ENCODE results near the gene EDNRA. TPM values are rescaled to one million over a fixed set of nuclear protein-coding genes. Genes with fewer than 3 reads are reported as not detected.
A peak's percentile ranks its signal among the peaks of the same experiment; 100 is the strongest.

Gene EDNRA
- total and polyA plus RNA-seq, 5 experiments from 2014 or later, result not detected

- POLR2A ChIA-PET, result no interaction called here
- H3K27me3 Mint-ChIP-seq, result peaks cover 14 to 38% (median 34%) of the 10 kb centered on the region in 5 donors
These were observed 746 bp downstream of the EDNRA start for GRCh38 chr4:147481577-147482109.

DNA sequence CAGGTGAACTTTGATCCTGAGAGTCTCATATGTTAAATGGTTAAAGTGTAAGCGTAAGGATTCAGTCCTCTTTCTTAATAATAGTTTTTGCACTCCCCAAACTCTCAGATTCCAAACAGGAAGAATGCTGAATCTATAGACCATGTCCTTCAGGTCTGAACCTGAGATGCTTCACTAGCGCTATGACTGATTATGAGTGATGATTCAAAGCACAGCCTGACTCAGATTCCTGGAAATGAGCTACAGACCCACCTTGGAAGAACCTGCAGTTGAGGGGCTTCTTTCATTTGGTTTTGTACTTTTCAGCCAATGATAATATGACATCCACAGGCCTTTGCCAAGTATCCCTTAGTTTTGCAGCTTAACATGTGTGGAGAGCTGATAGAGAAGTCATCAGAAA lies 1.4 kb downstream of the EDNRA start:
- peaks cover 0 to 8% (median 0%) of the 10 kb centered on the region in 3 donors for H3K36me3 Mint-ChIP-seq
- no peak for DNase-seq
- peaks cover 0 to 3% (median 0%) of the 10 kb centered on the region in 9 donors for H3K9me3 Mint-ChIP-seq
- no peak for ATAC-seq
- POLR2A ChIA-PET, result no interaction called here
- H3K4me1 Mint-ChIP-seq, result peaks cover 0 to 2% (median 0%) of the 10 kb centered on the region in 4 donors
- peaks cover 14 to 38% (median 34%) of the 10 kb centered on the region in 5 donors for H3K27me3 Mint-ChIP-seq
- H3K27ac Mint-ChIP-seq, result peak overlapping the region in 1 of 10 donors; percentile 54
- H3K4me3 Mint-ChIP-seq, result no peak overlapping the region

More at GRCh38 chr4:147481577-147482109, 746 bp downstream of the EDNRA start:
- DNase-seq (no peak), ATAC-seq (no peak)
- no peak overlapping the region for H3K27ac Mint-ChIP-seq
- peaks cover 0 to 8% (median 0%) of the 10 kb centered on the region in 3 donors for H3K36me3 Mint-ChIP-seq
- H3K4me1 Mint-ChIP-seq, result peaks cover 0 to 2% (median 0%) of the 10 kb centered on the region in 4 donors
- H3K4me3 Mint-ChIP-seq, result no peak overlapping the region
- peaks cover 0 to 3% (median 0%) of the 10 kb centered on the region in 9 donors for H3K9me3 Mint-ChIP-seq

GRCh38 chr4:147485167-147485566 lies 4.3 kb downstream of the EDNRA start:
- peaks cover 0 to 2% (median 0%) of the 10 kb centered on the region in 4 donors for H3K4me1 Mint-ChIP-seq
- no peak for DNase-seq
- no peak overlapping the region for H3K4me3 Mint-ChIP-seq
- POLR2A ChIA-PET, result no interaction called here
- H3K27me3 Mint-ChIP-seq, result peaks cover 8 to 26% (median 18%) of the 10 kb centered on the region in 5 donors
- no peaks in the 10 kb centered on the region for H3K9me3 Mint-ChIP-seq
- H3K36me3 Mint-ChIP-seq, result peaks cover 0 to 4% (median 0%) of the 10 kb centered on the region in 3 donors
- H3K27ac Mint-ChIP-seq, result no peak overlapping the region
- ATAC-seq, result no peak

DNA sequence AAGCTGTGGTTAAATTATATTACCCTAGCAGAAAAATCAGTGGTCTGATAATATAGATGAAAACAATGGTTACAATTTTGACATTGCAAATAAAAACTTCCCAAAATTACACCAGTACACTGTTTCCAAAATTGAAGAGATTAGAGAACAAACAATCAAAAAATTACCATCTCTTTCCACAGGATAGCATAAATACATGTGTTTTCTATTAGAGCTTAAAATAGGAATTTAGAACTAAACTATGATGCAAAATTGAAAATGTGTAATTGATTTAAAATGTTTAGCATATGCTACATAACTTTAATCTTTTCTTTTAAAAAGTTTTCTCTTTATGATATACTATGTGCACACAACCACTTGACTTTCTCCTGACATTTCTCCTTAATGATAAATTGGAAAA lies 6.7 kb downstream of the EDNRA start:
- POLR2A ChIA-PET, result no interaction called here
- Mint-ChIP-seq H3K9me3 (no peaks in the 10 kb centered on the region), H3K36me3 (no peaks in the 10 kb centered on the region), H3K4me1 (no peaks in the 10 kb centered on the region), H3K4me3 (no peak overlapping the region), H3K27ac (no peak overlapping the region), H3K27me3 (peaks cover 4 to 14% (median 6%) of the 10 kb centered on the region in 5 donors)
- DNase-seq (no peak), ATAC-seq (no peak)

DNA sequence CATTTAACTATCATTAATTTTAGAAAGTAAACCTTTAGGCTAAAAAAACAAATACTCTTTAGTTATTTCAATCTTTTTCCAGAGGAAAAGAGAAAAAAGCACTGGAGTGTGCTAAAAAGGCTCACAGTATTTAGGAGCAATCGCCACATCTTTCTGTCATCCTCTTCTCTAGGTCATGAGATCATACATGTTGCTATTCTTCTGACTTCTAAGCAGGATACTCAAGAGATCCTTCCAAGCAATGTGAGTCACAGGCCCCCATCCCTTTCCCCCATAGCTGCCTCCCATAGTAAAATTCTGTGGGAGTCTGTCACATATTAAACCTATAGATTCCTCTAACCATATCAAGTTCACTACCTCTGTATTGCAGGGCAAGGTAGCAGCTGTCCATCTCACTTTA lies 7.7 kb downstream of the EDNRA start:
- ATAC-seq, result no peak
- Mint-ChIP-seq H3K27me3 (peaks cover 4 to 9% (median 5%) of the 10 kb centered on the region in 5 donors), H3K9me3 (no peaks in the 10 kb centered on the region), H3K27ac (no peak overlapping the region), H3K4me3 (no peak overlapping the region), H3K36me3 (no peaks in the 10 kb centered on the region), H3K4me1 (no peaks in the 10 kb centered on the region)
- DNase-seq, result no peak
- POLR2A ChIA-PET, result no interaction called here

- H3K27ac Mint-ChIP-seq, result no peak overlapping the region
- peaks cover 0 to 10% (median 0%) of the 10 kb centered on the region in 9 donors for H3K9me3 Mint-ChIP-seq
- no peak for DNase-seq
- peaks cover 2 to 20% (median 7%) of the 10 kb centered on the region in 5 donors for H3K27me3 Mint-ChIP-seq
- no peak for ATAC-seq
- no peak overlapping the region for H3K4me3 Mint-ChIP-seq
- H3K4me1 Mint-ChIP-seq, result no peaks in the 10 kb centered on the region
- no peaks in the 10 kb centered on the region for H3K36me3 Mint-ChIP-seq
- POLR2A ChIA-PET, result no interaction called here
These were observed 10.2 kb downstream of the EDNRA start for GRCh38 chr4:147491086-147491485.

- Mint-ChIP-seq H3K36me3 (no peaks in the 10 kb centered on the region), H3K27ac (no peak overlapping the region), H3K27me3 (peaks cover 2 to 20% (median 7%) of the 10 kb centered on the region in 5 donors), H3K4me3 (no peak overlapping the region), H3K9me3 (peaks cover 0 to 10% (median 0%) of the 10 kb centered on the region in 9 donors), H3K4me1 (no peaks in the 10 kb centered on the region)
- DNase-seq, result no peak
- no peak for ATAC-seq
- POLR2A ChIA-PET, result no interaction called here
These were observed 11.4 kb downstream of the EDNRA start for GRCh38 chr4:147492306-147492705.

- H3K36me3 Mint-ChIP-seq, result no peaks in the 10 kb centered on the region
- ATAC-seq (no peak), DNase-seq (no peak)
- H3K4me1 Mint-ChIP-seq, result no peaks in the 10 kb centered on the region
- H3K9me3 Mint-ChIP-seq, result peaks cover 0 to 10% (median 0%) of the 10 kb centered on the region in 9 donors
- POLR2A ChIA-PET, result no interaction called here
- H3K27me3 Mint-ChIP-seq, result peaks cover 2 to 20% (median 7%) of the 10 kb centered on the region in 5 donors
- H3K27ac Mint-ChIP-seq, result no peak overlapping the region
- H3K4me3 Mint-ChIP-seq, result no peak overlapping the region
These were observed 11.9 kb downstream of the EDNRA start for GRCh38 chr4:147492761-147493160.

GRCh38 chr4:147493307-147493706 lies 12.4 kb downstream of the EDNRA start:
- Mint-ChIP-seq H3K36me3 (no peaks in the 10 kb centered on the region), H3K4me1 (no peaks in the 10 kb centered on the region), H3K27ac (no peak overlapping the region), H3K9me3 (peaks cover 0 to 10% (median 0%) of the 10 kb centered on the region in 9 donors), H3K4me3 (no peak overlapping the region), H3K27me3 (peaks cover 2 to 20% (median 7%) of the 10 kb centered on the region in 5 donors)
- no peak for DNase-seq
- POLR2A ChIA-PET, result no interaction called here
- ATAC-seq, result no peak

GRCh38 chr4:147494301-147494700 lies 13.4 kb downstream of the EDNRA start:
- Mint-ChIP-seq H3K9me3 (peaks cover 0 to 10% (median 0%) of the 10 kb centered on the region in 9 donors), H3K27me3 (peaks cover 2 to 20% (median 7%) of the 10 kb centered on the region in 5 donors), H3K36me3 (no peaks in the 10 kb centered on the region), H3K27ac (no peak overlapping the region), H3K4me1 (no peaks in the 10 kb centered on the region), H3K4me3 (no peak overlapping the region)
- POLR2A ChIA-PET, result no interaction called here
- DNase-seq, result no peak
- no peak for ATAC-seq

DNA sequence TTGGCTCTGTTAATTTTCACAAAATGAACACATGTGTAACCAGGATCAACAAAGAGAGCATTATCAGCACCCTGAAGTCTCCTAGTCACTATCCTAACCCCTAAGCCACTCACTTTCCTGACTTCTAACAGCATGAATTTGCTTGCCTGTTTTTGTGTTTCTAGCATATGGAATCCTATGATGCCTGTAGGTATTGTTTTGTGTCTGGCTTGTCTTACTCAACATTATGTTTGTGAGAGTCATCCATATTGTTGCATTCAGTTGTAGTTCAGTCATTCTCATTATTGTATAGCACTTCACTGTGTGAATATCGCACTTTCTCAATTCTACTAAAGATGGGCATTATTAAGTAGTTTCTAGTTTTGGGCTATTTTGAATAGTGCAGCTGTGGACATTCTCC lies 15.6 kb downstream of the EDNRA start:
- no peaks in the 10 kb centered on the region for H3K4me1 Mint-ChIP-seq
- peaks cover 0 to 10% (median 0%) of the 10 kb centered on the region in 9 donors for H3K9me3 Mint-ChIP-seq
- POLR2A ChIA-PET, result no interaction called here
- ATAC-seq (no peak), DNase-seq (no peak)
- no peak overlapping the region for H3K4me3 Mint-ChIP-seq
- H3K36me3 Mint-ChIP-seq, result no peaks in the 10 kb centered on the region
- H3K27me3 Mint-ChIP-seq, result peaks cover 4 to 20% (median 8%) of the 10 kb centered on the region in 5 donors
- no peak overlapping the region for H3K27ac Mint-ChIP-seq

GRCh38 chr4:147498031-147498660 lies 17.2 kb downstream of the EDNRA start:
- no peak overlapping the region for H3K4me3 Mint-ChIP-seq
- no peaks in the 10 kb centered on the region for H3K4me1 Mint-ChIP-seq
- H3K36me3 Mint-ChIP-seq, result no peaks in the 10 kb centered on the region
- POLR2A ChIA-PET, result no interaction called here
- ATAC-seq, result no peak
- peaks cover 0 to 10% (median 0%) of the 10 kb centered on the region in 9 donors for H3K9me3 Mint-ChIP-seq
- DNase-seq, result no peak
- no peak overlapping the region for H3K27ac Mint-ChIP-seq
- peaks cover 5 to 11% (median 8%) of the 10 kb centered on the region in 5 donors for H3K27me3 Mint-ChIP-seq

DNA sequence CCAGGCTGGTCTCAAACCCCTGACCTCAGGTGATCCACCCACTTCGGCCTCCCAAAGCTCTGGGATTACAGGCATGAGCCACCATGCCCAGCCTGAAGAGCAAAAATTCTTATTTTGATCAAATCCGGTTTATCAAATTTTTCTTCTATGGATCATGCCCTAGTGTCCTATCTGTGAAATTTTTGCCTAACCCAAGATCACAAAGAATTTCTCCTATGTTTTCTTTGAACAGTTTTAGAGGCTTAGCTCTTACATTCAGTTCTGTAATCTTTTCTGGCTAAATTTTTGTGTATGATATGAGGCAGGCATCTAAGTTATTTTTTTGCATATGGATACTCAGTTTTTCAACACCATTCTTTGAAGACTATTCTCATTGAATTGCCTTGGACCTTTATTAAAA lies 27.4 kb downstream of the EDNRA start:
- POLR2A ChIA-PET, result no interaction called here
- Mint-ChIP-seq H3K4me3 (no peak overlapping the region), H3K4me1 (no peaks in the 10 kb centered on the region), H3K27me3 (peaks cover 6 to 22% (median 12%) of the 10 kb centered on the region in 5 donors), H3K27ac (no peak overlapping the region), H3K9me3 (peaks cover 0 to 3% (median 0%) of the 10 kb centered on the region in 9 donors), H3K36me3 (peaks cover 0 to 2% (median 0%) of the 10 kb centered on the region in 3 donors)
- ATAC-seq (no peak), DNase-seq (no peak)
